Measurements from ENCODE around the gene ABL1.

Gene ABL1

DNA sequence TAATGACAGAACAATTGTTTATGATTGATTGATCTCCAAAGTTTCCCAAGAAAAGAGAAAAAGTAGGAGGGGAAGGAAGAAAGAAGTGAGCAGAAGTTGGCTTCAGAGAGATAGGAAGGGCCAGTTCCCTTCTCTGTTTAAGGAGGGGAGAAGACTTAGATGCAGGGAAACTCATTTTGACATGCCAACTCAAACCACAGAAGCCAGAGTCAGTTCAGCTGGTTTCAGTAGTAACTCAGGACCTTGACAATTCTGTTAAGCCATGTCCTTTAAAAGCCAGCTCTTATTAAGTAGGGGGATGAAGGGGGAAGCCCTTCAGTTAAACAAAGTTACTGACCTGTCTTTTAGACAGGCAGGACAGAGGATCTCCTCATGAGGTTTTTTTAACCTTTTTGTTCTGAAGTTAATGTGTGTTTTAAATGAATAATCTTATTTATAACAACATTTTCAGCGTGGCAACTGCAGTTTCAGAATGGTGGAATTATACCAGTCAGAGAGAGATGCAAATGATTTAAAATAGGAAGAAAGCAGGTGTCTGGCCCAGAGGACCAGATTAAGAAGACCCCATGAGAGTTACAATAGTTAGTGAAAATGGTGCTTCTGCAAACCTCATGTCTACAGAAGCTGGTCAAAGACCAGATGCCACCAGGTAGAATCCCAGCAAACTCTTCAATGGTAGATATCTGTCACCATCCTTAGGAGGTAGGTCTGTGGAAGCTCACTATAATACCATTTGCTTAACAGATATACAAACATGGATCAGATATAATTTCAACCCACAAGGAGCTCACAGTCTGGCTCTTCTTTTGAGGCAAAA lies 29.3 kb upstream of the ABL1 start:
- Histone ChIP-seq H3K4me3 (ENCODE audit: low read depth, low read length) (no peak overlapping the region), H3K9me3 (ENCODE audit: control insufficient read depth, low read length) (no peaks in the 10 kb centered on the region), H3K4me1 (no peaks in the 10 kb centered on the region), H3K4me2 (ENCODE audit: low read length) (no peak overlapping the region), H3K9ac (no peak overlapping the region), H3K27me3 (ENCODE audit: control insufficient read depth, insufficient read depth, low read length) (no peaks in the 10 kb centered on the region), H2AFZ (no peak overlapping the region), H3K27ac (no peak overlapping the region), H3K36me3 (ENCODE audit: control insufficient read depth, insufficient read depth, low read length) (no peaks in the 10 kb centered on the region), H3K79me2 (peaks cover 19% of the 10 kb centered on the region)
- TF ChIP-seq CTCF (IDR thresholded peaks at IDR 0.05), result no peak

GRCh38 chr9:130806327-130806716 lies 28.7 kb upstream of the ABL1 start:
- Histone ChIP-seq H3K36me3 (ENCODE audit: control insufficient read depth, insufficient read depth, low read length) (no peaks in the 10 kb centered on the region), H3K9ac (no peak overlapping the region), H3K27me3 (ENCODE audit: control insufficient read depth, insufficient read depth, low read length) (no peaks in the 10 kb centered on the region), H3K9me3 (ENCODE audit: control insufficient read depth, low read length) (no peaks in the 10 kb centered on the region), H2AFZ (no peak overlapping the region), H3K4me1 (no peaks in the 10 kb centered on the region), H3K27ac (no peak overlapping the region), H3K4me2 (ENCODE audit: low read length) (no peak overlapping the region), H3K79me2 (peaks cover 15% of the 10 kb centered on the region), H3K4me3 (ENCODE audit: low read depth, low read length) (no peak overlapping the region)
- TF ChIP-seq CTCF (IDR thresholded peaks at IDR 0.05), result no peak

- no peaks in the 10 kb centered on the region for H3K27me3 ChIP-seq (ENCODE audit: control insufficient read depth, insufficient read depth, low read length)
- no peaks in the 10 kb centered on the region for H3K36me3 ChIP-seq (ENCODE audit: control insufficient read depth, insufficient read depth, low read length)
Measured at GRCh38 chr9:130810609-130811136, 24.4 kb upstream of the ABL1 start.

DNA sequence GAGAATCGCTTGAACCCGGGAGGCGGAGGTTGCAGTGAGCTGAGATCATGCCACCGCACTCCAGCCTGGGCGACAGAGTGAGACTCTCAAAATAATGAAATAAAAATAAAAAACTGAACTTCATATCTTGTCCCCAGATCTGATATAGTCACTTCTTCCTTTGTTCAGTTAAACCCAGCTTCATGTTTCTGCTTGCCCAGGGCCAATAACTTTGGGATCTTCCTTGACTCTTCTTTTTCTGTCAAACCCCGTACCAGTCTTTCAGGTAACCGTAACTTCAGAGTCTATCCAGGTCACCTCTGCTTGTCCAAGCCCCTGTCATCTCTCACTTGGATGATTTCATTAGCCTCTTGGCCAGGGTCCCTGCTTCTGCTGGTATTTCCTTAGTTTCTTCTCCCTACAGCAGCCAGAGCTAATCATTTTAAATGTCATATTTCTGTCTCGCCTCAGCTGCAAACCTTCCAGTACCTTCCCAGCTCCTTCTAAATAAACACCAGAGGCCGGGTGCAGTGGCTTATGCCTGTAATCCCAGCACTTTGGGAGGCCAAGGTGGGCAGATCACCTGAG lies 19.7 kb upstream of the ABL1 start:
- Histone ChIP-seq H2AFZ (no peak overlapping the region), H3K9me3 (ENCODE audit: control insufficient read depth, low read length) (no peaks in the 10 kb centered on the region), H3K4me2 (ENCODE audit: low read length) (no peak overlapping the region), H3K27me3 (ENCODE audit: control insufficient read depth, insufficient read depth, low read length) (no peaks in the 10 kb centered on the region), H3K36me3 (ENCODE audit: control insufficient read depth, insufficient read depth, low read length) (no peaks in the 10 kb centered on the region), H3K9ac (no peak overlapping the region), H3K4me1 (no peaks in the 10 kb centered on the region), H3K4me3 (ENCODE audit: low read depth, low read length) (no peak overlapping the region), H3K79me2 (peaks cover 5% of the 10 kb centered on the region), H3K27ac (no peak overlapping the region)
- no peak for TF ChIP-seq CTCF (IDR thresholded peaks at IDR 0.05)

More at GRCh38 chr9:130810609-130811136, 24.4 kb upstream of the ABL1 start:
- TF ChIP-seq CTCF (IDR thresholded peaks at IDR 0.05), result no peak
- Histone ChIP-seq H3K4me1 (no peaks in the 10 kb centered on the region), H3K9ac (no peak overlapping the region), H3K4me3 (ENCODE audit: low read depth, low read length) (no peak overlapping the region), H3K9me3 (ENCODE audit: control insufficient read depth, low read length) (no peaks in the 10 kb centered on the region), H2AFZ (no peak overlapping the region), H3K4me2 (ENCODE audit: low read length) (no peak overlapping the region), H3K79me2 (peaks cover 8% of the 10 kb centered on the region), H3K27ac (no peak overlapping the region)
